HG03103 (cell line): ENCODE measurements around the gene MADD.
"Not testable (repeated sequence)": the region's sequence is repeated elsewhere in the genome, so short reads cannot be mapped to it uniquely, and the experiment has no call there.

Experiments
- ATAC-seq: cut with Tn5 transposase; IDR thresholded peaks from one replicate; pipeline ENCODE4 v1.9.1; 2021; ENCODE audit warnings: low read depth; ENCODE audit not compliant: unreplicated experiment

The MADD gene

GRCh38 chr11:47272706-47273105 is 2.8 kb downstream of the MADD start:
- no peak for ATAC-seq

- no peak for ATAC-seq
Measured at GRCh38 chr11:47274495-47275235, 4.7 kb downstream of the MADD start.

GRCh38 chr11:47276923-47277322 is 7.0 kb downstream of the MADD start:
- ATAC-seq, result no peak

- ATAC-seq, result no peak
Measured at GRCh38 chr11:47278058-47278457, 8.1 kb downstream of the MADD start.

GRCh38 chr11:47278769-47279168 is 8.8 kb downstream of the MADD start:
- no peak for ATAC-seq

GRCh38 chr11:47280099-47280498 is 10.2 kb downstream of the MADD start:
- ATAC-seq, result no peak

GRCh38 chr11:47280860-47281259 is 10.9 kb downstream of the MADD start:
- no peak for ATAC-seq

GRCh38 chr11:47282462-47282861 is 12.5 kb downstream of the MADD start:
- ATAC-seq, result no peak

- no peak for ATAC-seq
Measured at GRCh38 chr11:47284151-47284550, 14.2 kb downstream of the MADD start.

- ATAC-seq, result no peak
Measured at GRCh38 chr11:47285969-47286770, 16.2 kb downstream of the MADD start.

- no peak for ATAC-seq
Measured at GRCh38 chr11:47288066-47288465, 18.1 kb downstream of the MADD start.

- no peak for ATAC-seq
Measured at GRCh38 chr11:47289856-47290255, 19.9 kb downstream of the MADD start.

- ATAC-seq, result no peak
Measured at GRCh38 chr11:47295385-47295784, 25.5 kb downstream of the MADD start.

- ATAC-seq, result no peak
Measured at GRCh38 chr11:47296045-47296444, 26.1 kb downstream of the MADD start.

- no peak for ATAC-seq
Measured at GRCh38 chr11:47299078-47299477, 29.1 kb downstream of the MADD start.

GRCh38 chr11:47302853-47303252 is 32.9 kb downstream of the MADD start:
- ATAC-seq, result no peak

GRCh38 chr11:47305734-47306483 is 36.0 kb downstream of the MADD start:
- no peak for ATAC-seq

GRCh38 chr11:47306484-47306844 is 36.5 kb downstream of the MADD start:
- no peak for ATAC-seq

- ATAC-seq, result no peak
Measured at GRCh38 chr11:47308050-47308823, 38.3 kb downstream of the MADD start.

- ATAC-seq, result no peak
Measured at GRCh38 chr11:47314992-47315391, 45.1 kb downstream of the MADD start.

GRCh38 chr11:47316501-47316900 is 46.6 kb downstream of the MADD start:
- not testable (repeated sequence) for ATAC-seq
